ENCODE measurements around the gene RPS4Y2.
A peak's percentile ranks its signal among the peaks of the same experiment; 100 is the strongest.

Gene RPS4Y2

GRCh38 chrY:20755808-20756207 is at the start of gene RPS4Y2:
RPS4Y2 (plus strand) TSS chrY:20756108; CDS start chrY:20756164, 56 bp downstream.
- no peak for DNase-seq (ENCODE audit: low read depth in 2 of 2)

GRCh38 chrY:20714391-20714790 is 41.5 kb upstream of the RPS4Y2 start:
- DNase-seq (ENCODE audit: low read depth in 2 of 2): no peak

GRCh38 chrY:20726184-20726907 is 29.6 kb upstream of the RPS4Y2 start:
- DNase-seq (ENCODE audit: low read depth in 2 of 2): no peak

GRCh38 chrY:20735200-20735599 is 20.7 kb upstream of the RPS4Y2 start:
- no peak for DNase-seq (ENCODE audit: low read depth in 2 of 2)

GRCh38 chrY:20739806-20740205 is 16.1 kb upstream of the RPS4Y2 start:
- DNase-seq (ENCODE audit: low read depth in 2 of 2): no peak

- no peak for DNase-seq (ENCODE audit: low read depth in 2 of 2)
These were observed 15.3 kb upstream of the RPS4Y2 start for GRCh38 chrY:20740609-20741008.

GRCh38 chrY:20745060-20745459 is 10.8 kb upstream of the RPS4Y2 start:
- DNase-seq (ENCODE audit: low read depth in 2 of 2): peak in 1 of 2 donors; percentile 15

GRCh38 chrY:20746919-20747318 is 9.0 kb upstream of the RPS4Y2 start:
- no peak for DNase-seq (ENCODE audit: low read depth in 2 of 2)

GRCh38 chrY:20763869-20764268 is 8.0 kb downstream of the RPS4Y2 start:
- DNase-seq (ENCODE audit: low read depth in 2 of 2): no peak

- DNase-seq (ENCODE audit: low read depth in 2 of 2): no peak
These were observed 9.2 kb downstream of the RPS4Y2 start for GRCh38 chrY:20765117-20765516.

- no peak for DNase-seq (ENCODE audit: low read depth in 2 of 2)
These were observed 14.8 kb downstream of the RPS4Y2 start for GRCh38 chrY:20770755-20771154.

- no peak for DNase-seq (ENCODE audit: low read depth in 2 of 2)
These were observed 20.2 kb downstream of the RPS4Y2 start for GRCh38 chrY:20776104-20776503.

GRCh38 chrY:20780104-20780654 is 24.3 kb downstream of the RPS4Y2 start:
- DNase-seq (ENCODE audit: low read depth in 2 of 2): no peak

- DNase-seq (ENCODE audit: low read depth in 2 of 2): no peak
These were observed 24.9 kb downstream of the RPS4Y2 start for GRCh38 chrY:20780776-20781175.

- DNase-seq (ENCODE audit: low read depth in 2 of 2): no peak
These were observed 25.5 kb downstream of the RPS4Y2 start for GRCh38 chrY:20781408-20781807.

- no peak for DNase-seq (ENCODE audit: low read depth in 2 of 2)
These were observed 29.1 kb downstream of the RPS4Y2 start for GRCh38 chrY:20784965-20785364.

GRCh38 chrY:20787076-20787475 is 31.2 kb downstream of the RPS4Y2 start:
- no peak for DNase-seq (ENCODE audit: low read depth in 2 of 2)

- peak in 1 of 2 donors; percentile 7 for DNase-seq (ENCODE audit: low read depth in 2 of 2)
These were observed 42.6 kb downstream of the RPS4Y2 start for GRCh38 chrY:20798351-20799049.

GRCh38 chrY:20802659-20803058 is 46.8 kb downstream of the RPS4Y2 start:
- DNase-seq (ENCODE audit: low read depth in 2 of 2): no peak

- no peak for DNase-seq (ENCODE audit: low read depth in 2 of 2)
These were observed 50.3 kb downstream of the RPS4Y2 start for GRCh38 chrY:20806243-20806642.

- DNase-seq (ENCODE audit: low read depth in 2 of 2): no peak
These were observed 57.6 kb downstream of the RPS4Y2 start for GRCh38 chrY:20813459-20813858.

GRCh38 chrY:20814794-20815193 is 58.9 kb downstream of the RPS4Y2 start:
- no peak for DNase-seq (ENCODE audit: low read depth in 2 of 2)

- no peak for DNase-seq (ENCODE audit: low read depth in 2 of 2)
These were observed 61.2 kb downstream of the RPS4Y2 start for GRCh38 chrY:20817067-20817466.
